HG02943 (cell line): ENCODE data around the gene SLC8A1.

Experiments used
- ATAC-seq: cut with Tn5 transposase; IDR thresholded peaks from one replicate; pipeline ENCODE4 v1.9.1; 2021; ENCODE audit warnings: mild to moderate bottlenecking, low read depth, moderate library complexity; ENCODE audit not compliant: unreplicated experiment

Gene SLC8A1

DNA sequence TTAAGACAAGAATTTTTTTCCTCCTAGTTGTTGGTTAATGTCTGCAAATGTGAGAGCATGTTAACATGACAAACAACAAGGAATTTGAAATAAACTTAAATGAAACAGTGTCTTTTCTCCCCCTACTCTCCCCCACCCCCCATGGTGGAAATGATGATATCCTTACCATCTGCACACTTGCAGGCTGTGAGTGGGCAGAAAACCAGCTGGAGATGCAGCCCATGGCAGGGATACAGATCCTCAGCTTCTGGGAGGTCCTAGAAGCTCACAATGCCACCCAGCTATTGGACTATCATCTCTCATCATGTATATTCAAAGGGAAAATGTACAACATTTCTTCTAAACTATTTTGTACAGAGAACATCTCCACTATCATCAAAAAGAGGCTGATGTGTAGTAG is 196.8 kb downstream of the SLC8A1 start:
- ATAC-seq, result no peak

DNA sequence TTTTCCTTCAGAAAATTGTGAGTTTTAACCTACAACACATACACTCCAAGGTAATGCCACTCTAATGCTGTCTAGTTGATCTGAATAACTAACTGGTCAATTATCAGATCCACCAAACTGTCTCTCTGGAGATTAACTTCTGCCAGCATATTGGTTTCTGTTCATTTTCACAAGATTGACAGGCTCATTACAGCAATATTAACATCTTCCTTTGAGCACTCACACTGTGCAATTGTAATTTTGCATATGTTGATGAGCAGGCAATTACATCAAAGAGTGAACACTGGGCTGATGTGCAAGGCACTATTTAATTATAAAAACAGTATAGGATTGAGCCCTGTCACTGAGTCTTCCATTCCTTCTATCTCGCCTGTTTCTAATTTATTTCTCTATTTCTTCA is 197.3 kb downstream of the SLC8A1 start:
- ATAC-seq, result no peak

DNA sequence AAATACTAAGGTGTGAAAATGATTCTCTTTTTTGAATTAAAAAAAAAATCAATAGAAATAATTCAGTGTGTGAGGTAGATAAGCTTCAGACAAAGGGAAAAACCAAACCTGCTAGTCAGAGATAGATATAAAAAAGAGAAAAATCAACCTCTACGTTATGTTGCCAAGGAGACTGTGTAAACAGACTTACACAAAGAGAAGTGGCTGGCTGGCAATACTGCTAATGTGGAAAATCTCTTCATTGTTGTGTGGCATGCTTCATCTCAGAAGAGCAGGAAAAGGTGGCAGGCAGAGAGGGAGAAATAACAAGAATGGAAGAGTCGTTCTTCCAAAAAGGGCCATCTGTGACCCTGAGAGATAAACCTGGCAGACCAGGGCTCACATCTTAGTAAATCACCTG is 200.8 kb downstream of the SLC8A1 start:
- ATAC-seq, result no peak

DNA sequence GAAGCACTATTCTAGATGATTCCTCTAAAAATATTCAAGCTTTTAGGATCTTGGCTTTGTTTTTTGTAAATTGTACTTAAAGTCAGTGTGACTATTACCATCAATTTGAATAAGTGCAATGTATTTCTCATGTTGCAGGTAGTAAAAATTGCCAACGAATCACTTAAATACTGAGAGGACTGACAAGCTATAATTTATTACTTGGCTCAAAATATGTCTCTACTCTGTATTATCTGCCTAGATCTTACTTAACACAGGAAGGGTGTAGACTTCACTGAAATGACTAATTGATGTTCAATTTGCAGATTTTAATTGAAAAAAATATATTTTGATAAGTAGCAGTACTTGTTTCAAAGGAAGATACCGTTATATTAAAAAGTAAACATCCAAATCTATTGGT is 202.3 kb downstream of the SLC8A1 start:
- no peak for ATAC-seq

DNA sequence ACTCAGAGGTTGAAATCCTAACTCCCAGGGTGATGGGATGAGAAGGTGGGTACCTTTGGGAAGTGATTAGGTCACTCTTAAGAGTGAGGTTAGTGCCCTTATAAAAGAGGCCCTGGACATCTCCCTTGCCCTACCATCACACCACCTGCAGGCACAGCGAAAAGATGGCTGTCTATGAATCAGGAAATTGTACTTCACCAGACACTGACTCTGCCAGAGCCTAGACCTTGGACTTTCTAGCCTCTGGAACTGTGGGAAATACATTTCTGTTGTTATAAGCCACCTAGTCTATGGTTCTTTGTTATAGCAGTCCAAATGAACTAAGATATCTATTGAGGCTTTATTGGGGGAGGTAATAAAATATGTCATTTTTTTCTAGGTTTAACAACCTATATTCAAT is 203.6 kb downstream of the SLC8A1 start:
- ATAC-seq, result no peak

DNA sequence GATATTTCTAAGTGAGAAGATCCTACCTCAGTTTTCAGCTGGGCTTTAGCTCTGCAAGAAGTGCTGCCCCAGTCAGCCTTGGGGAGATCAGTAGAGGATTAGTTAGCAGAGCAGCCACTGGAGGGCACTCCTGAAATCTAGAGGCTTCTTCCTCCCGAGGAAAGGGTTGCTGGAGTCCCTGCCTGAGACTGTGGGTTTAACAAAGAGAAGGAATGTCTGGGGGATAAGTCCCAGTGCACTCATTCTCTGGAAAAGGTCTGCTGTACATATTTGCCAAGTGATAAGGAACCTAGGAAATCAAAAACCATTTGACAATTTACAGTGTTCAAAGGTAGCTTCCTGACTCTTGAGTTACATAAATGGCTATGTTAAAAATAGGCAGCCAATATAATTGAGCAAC is 207.2 kb downstream of the SLC8A1 start:
- no peak for ATAC-seq

DNA sequence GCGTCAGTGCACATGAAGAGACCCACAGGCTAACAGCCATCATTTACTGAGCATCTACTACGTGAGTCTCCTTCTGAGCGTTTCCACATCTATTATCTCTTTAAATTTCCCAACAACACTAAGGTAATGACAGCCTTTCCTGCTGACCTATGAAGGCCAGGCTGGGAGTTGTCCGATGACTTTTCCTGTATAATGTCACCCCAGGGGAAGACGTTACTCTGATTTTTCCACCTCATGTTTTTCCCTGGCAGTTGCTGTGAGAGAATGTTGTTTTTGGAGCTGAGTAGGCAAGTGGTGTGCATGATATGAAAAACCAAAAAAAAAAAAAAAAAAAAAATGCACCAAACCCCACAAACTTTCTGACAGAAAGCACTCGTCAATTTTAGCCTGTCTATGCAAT is 207.6 kb downstream of the SLC8A1 start:
- ATAC-seq, result no peak

DNA sequence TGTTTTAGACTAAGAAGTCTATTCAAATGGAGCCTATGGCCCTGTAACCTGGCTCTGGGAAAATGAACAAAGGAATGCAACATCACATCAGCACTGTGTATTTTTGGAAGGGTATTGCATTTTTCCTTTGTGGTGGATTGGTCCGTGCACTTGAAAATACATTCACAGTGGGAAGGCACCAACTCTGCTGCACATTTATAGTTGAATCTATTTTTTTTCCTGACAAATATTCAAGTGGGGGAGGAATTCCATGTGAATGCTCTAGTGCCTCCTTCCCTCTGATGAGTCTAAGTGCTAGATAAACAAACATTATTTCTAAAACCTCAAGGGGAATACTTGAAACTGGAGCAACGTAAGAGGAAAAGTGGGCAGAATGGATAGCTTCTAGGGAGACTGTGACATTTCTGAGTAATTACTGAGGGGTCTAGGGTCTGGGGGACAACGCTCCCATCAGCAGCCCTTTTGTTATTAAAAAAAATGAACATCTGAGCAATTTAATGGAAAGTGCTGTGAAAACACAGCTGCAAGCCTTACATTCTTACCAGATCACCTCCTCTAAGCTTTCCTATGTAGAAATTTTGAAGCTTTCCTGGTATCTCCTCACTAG is 208.2 kb downstream of the SLC8A1 start:
- no peak for ATAC-seq

DNA sequence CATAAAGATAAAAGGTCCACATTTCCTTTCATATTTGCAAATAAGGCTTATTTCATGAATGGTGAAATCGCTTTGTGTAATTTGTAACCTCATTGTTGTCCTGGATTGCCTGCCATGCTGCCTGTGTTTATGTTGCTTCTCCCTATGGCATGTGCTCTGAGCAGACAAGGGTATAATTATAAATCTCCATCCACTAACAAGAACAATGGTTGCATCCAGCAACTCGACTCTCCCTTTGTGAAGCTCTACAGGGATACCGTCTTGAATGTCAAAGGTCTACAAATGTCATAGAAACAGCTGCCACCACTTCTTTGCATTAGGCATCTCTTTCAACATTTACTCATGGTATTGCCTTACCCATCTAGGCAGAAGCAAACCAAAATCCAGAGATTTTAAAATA is 209.6 kb downstream of the SLC8A1 start:
- ATAC-seq, result no peak

DNA sequence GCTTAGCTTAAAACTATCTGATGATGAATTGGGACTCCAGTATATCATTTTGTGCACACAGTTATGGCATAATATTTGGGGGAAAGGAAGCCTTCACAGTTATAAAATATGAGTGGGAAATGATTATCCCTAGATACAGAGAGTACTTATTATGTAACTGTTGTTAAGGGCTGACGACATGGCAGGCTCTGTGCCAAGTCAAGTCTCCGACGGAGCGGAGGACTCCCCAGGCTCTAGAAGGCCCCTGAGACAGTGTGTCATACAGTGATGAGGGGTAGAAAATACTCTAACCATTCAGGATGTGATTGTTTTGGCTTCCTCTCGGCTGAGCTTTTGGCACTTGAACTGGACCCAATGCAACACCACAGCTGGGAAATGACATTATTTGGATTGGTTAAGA is 211.8 kb downstream of the SLC8A1 start:
- no peak for ATAC-seq

DNA sequence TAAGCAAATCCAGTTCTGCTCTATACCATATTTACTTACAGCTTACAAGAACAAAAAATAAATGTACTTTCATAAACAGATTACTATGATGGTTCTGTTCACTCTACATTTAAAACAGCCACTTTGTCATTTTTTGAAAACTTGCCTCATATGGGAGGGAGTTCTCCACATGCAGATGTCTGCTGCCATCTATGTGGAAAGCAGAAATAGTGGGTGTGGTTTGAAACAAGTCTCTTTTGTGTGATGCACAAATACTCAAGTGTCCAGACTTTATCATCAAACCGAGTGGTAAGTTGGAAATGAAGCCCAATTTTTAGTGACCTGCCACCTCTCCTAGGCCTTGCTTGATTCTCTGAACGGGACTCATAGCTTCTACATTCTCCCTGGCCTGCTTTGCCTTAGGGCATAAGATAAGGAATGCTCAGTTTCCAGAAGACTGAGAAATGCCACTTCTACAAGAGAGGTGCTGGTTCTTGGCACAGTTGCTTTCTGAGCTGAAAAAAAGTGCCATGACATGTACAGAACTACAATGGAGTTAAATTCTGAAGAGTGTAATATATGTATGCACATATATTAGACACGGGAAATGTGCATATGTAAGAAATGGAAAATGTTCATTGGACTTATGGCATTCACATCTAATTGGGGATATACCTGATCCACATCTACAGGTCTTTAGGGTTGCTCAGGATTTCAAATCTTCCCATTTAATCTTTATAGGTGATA is 221.0 kb downstream of the SLC8A1 start:
- no peak for ATAC-seq

DNA sequence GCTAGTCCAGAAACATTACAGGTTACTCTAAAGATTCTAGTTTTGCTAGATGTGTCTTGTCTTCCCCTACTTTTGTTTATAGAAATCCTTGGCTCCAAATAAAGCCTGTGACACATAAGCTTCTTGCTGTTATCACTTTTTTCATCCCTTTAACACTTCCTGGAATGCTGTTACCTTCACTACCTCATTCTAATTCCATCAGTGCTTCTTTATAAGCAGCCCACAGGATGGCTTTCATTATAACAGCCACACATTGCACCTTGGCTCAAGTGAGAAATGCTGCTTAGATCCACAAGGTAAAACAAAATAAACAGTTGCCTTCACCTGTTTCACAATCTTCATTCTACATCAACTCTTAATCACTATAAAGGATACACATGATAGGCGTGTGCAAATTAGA is 221.7 kb downstream of the SLC8A1 start:
- ATAC-seq, result no peak

DNA sequence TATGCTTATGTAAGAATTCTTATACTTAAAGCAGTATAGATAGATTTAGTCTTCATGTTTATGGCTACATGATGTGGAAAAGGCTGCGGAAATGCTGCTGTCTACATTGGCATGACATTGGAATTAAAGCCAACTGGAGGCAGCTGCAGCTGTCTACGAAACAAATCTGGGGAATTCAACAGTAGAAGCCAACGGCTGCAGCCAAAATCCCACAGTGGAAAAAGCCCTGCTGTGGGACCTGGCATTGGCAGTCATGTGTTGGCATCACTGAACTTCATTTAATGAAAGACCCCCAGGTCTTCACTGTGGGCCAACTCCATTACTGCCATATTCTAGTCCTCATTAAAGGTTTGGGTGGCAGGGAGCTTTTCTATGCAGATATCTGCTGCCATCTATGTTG is 223.6 kb downstream of the SLC8A1 start:
- no peak for ATAC-seq

DNA sequence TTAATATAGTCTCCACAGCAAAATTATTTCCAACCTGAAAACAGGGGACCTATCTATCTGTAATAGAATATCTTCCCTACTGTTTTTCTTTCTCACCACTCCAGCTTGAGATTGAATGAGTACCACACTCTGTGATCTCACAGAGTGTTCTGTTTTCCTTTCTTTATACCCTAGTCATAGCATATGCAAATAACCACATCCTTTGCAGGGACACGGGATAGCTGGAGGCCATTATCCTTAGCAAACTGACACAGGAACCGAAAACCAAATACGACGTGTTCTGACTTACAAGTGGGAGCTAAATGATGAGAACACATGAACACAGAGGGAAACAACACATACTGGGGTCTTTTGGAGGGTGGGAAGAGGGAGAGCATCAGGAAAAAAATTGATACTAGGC is 224.7 kb downstream of the SLC8A1 start:
- ATAC-seq, result no peak

DNA sequence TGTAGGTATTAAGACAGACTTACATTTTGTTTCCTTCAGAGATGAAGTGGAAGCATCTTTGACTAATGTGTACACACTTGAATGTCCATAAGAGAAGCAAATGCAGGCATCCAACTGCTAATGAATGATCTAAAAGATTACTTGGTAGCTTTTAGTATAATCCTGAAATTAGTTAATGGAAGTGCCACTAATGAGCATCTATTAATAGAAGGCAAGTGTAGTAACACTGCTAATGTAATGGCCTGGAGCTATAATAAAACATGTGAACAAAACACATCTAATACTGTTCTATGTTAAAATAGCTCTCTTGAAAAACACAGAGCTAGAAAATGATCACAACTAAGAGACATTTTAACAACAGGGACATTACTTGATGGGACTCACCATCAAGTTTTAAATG is 225.3 kb downstream of the SLC8A1 start:
- ATAC-seq, result no peak

DNA sequence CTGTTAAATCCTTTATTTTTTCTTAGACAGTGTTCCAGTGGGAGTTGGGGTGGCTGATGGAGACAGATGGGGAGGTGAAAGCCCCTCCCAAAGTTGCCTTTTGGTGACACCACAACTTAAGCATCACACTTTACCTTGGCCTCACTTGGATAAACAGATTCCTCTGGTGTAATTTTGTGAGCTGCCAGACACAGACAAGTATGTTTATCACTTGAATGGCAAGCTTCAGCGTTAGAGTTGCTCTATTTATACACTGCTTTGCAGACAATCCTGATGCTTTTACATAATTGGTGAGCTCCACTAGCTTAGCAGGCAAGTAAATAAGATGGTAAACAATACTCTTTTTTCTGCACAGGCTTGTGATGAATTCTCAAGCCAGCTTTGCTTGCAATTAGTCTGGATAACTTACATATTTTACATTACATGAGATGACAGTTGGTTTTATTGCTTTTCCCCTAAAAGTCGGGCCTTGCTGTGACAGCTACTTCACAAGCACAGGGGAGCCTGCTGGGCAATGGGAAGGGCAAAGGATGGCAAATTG is 226.2 kb downstream of the SLC8A1 start:
- ATAC-seq, result no peak

DNA sequence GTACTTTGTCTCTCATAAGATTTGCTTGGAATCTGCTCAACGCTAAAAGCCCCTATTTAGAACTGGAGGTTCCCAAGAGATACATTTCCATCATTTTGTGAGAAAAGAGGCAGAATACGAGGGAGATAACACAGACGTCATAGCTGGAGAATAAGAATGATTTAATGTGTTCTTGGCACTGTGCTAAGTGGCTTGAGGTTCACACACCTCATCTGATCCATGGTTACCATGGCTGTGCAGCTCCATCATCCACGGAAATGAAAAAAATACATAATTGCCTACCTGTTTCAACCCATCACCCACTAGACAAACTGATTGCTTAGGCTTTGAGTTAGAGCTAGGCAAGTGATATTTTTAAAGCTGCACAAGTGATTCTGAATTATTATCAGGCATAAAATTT is 227.6 kb downstream of the SLC8A1 start:
- no peak for ATAC-seq

DNA sequence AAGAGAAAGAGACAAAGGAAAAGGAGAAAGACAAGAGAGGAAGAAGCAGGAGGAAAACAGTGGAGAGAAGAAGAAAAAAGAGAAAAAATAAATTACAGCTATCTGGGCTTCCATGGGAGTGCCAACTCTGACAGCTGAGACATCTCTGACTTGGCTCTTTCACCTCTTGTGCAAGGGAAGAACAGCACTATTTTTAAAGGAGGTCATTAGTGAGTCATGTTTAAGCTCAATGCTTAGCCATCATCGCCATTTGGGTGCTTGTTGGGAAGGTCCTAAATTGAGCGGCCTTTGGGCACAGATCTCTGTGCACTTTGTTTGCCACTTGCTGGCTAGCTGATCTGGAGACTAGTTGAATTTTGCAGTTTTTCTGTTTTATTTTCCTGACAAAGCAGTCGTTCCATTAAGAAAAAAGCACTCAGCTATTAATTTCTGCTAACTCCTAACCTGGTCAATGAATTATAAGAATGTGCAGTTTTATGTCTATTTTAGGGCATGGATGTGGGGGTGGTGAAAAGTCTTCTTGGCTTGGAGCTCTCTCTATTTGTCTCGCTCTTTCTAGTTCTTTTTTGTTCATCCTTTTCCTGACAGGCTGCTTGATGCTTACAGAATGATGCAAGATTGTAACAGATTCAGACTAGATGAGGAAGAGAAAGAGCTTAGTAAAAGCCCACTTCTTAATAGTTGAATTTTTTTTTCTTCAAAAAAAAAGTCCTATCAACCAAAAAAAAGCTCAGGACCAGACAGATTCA is 231.5 kb downstream of the SLC8A1 start:
- ATAC-seq, result no peak

DNA sequence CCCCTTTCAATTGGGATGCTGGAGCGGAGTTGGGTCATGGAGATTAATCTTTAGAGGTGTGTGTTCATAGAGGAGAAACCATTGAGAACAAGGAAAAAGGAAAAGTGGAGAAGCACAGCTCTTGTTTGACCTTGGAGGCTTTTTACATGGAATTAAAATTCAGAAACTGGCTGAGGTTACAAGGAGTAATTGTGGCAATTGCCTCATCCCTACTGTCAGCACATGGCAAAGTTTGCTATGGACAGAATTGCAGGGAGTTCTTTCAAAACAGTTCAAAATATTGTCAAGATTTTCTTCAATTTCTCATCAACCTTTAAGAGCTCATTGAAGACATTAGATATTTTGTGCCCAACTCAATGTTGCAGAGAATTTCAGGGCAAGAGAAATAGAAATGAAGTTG is 232.7 kb downstream of the SLC8A1 start:
- no peak for ATAC-seq

DNA sequence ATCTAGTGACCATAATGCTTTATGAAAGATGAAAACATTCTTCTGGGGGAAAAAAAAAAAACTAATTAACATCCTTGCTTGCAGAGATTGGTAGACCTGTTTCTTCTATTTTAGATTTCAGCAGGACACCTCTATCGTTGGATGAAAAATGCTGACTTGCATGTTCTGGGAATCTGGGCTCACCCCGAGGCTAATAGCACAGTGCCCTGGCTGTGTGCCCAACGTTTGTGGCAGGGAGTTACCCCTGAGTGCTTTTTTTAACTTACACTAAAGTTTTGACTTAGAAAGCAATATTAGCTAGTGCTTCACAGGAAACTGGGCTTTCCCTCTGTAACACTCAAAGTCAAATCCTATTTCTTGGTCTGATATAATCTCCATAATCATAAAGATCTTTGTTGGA is 233.2 kb downstream of the SLC8A1 start:
- no peak for ATAC-seq

DNA sequence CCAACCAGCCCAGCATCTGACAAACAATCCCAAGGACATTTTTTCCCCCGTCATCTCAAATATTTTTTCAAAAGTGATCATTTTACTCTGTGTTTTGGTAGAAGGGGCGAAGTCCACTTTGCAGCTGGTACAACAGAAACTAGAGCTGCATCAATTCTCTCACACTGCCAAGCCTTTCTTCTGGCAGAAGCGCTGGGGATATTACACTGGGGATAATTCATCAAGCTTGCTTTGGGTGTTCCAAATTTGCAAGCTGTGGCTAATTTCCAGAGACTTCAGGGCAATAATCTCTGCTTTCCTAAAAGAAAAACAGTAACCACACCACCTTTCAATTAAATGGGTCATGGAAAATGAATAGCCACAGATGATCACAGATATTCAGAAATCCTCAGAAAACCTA is 238.3 kb downstream of the SLC8A1 start:
- no peak for ATAC-seq

DNA sequence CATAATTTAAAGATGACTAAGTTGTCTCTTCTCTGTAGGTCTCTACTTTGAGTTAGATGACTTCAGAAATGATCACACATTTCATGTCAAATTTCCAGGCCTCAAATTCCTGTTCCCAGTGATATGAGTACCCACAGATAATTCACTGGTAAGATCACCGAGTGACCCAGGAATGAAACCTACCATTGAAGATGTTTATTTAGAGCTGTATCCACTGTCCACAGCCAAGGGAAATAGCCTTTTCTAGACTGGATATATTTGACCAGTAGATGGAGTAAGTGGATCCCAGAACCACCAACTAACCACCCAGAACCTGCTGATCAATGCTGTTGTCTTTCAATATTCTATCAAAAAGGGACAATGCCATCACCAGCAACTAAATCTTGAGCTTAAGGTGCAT is 238.8 kb downstream of the SLC8A1 start:
- no peak for ATAC-seq
